GM13976 (cell line): ENCODE measurements around the gene PLCG2.

Source experiments
- DNase-seq: peaks from one replicate; pipeline ENCODE4 v3.0.0; 2012; ENCODE audit warnings: low spot score
- in situ Hi-C: fragments of 300-500 bp; cut with MboI; formaldehyde crosslinking; loops from one replicate; pipeline ENCODE4 v1.12.0; 2022; ENCODE audit warnings: low sequenced_read_pairs, mixed read lengths, inconsistent platforms; ENCODE audit not compliant: unreplicated experiment
- TF ChIP-seq, protein P1 (sequence below): IDR thresholded peaks from 2 replicates; pipeline ENCODE4 v1.5.1; 2012; ENCODE audit warnings: borderline replicate concordance, mild to moderate bottlenecking; ENCODE audit not compliant: insufficient read depth; ENCODE audit errors: extremely low read depth, missing control alignments, control extremely low read depth

PLCG2 gene

DNA sequence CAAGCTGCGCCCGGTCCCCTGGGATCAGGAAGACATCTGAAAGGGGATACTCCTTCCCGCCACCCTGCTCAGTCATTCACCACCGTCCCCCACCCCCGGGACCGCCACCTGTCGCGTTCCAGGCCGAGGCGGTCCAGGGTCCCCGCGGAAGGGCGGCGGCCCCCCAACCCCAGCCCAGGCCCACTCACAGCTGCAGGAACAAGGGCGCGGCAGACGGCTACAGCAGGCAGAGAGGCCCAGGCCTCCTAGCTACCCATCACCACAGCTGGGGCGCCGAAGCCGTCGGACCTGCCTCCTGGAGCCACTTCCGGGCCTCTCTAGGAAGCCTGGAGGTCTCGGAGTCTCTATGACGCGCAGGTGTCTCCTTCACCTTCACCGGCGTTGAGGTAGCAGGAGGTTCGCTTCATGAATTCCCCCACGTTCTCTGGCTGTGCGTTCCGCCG lies 232.1 kb downstream of the PLCG2 start, which contains the start of gene SDR42E1:
Gene SDR42E1, minus strand, starts transcription at position 272 of the 443 bp plus-strand sequence. CDS start 10,612 bp downstream, outside the sequence.
- peak; percentile 36 for DNase-seq
- in situ Hi-C loops, result no loop called here
- TF ChIP-seq, protein P1, sequence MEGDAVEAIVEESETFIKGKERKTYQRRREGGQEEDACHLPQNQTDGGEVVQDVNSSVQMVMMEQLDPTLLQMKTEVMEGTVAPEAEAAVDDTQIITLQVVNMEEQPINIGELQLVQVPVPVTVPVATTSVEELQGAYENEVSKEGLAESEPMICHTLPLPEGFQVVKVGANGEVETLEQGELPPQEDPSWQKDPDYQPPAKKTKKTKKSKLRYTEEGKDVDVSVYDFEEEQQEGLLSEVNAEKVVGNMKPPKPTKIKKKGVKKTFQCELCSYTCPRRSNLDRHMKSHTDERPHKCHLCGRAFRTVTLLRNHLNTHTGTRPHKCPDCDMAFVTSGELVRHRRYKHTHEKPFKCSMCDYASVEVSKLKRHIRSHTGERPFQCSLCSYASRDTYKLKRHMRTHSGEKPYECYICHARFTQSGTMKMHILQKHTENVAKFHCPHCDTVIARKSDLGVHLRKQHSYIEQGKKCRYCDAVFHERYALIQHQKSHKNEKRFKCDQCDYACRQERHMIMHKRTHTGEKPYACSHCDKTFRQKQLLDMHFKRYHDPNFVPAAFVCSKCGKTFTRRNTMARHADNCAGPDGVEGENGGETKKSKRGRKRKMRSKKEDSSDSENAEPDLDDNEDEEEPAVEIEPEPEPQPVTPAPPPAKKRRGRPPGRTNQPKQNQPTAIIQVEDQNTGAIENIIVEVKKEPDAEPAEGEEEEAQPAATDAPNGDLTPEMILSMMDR, result no peak
